Ascending aorta (tissue), 2 donors: ENCODE data around the gene TENT4A. TPM values are rescaled to one million over a fixed set of nuclear protein-coding genes. Genes with fewer than 3 reads are reported as not detected.

Experiments used
- DNase-seq, 2 donors: peaks; one replicate each; pipeline ENCODE4 v3.0.0-alpha.2; 2019; ENCODE audit warnings: low spot score in 2 of 2
- H3K27ac ChIP-seq, 2 donors: fragments of 200-600 bp; sonication (generic); one replicate each; pipeline ENCODE4 v1.5.1; 2016 to 2017; ENCODE audit warnings: mild to moderate bottlenecking in 1 of 2
- H3K27me3 ChIP-seq: fragments of 200-600 bp; sonication (generic); one replicate; pipeline ENCODE4 v1.5.1; 2017
- H3K36me3 ChIP-seq, 2 donors: fragments of 200-600 bp; sonication (generic); one replicate each; pipeline ENCODE4 v1.5.1; 2016
- H3K4me1 ChIP-seq, 2 donors: fragments of 200-600 bp; sonication (generic); one replicate each; pipeline ENCODE4 v1.5.1; 2016 to 2017; ENCODE audit warnings: mild to moderate bottlenecking in 1 of 2
- H3K4me3 ChIP-seq, 2 donors: fragments of 200-600 bp; sonication (generic); one replicate each; pipeline ENCODE4 v1.5.1; 2016 to 2017; ENCODE audit warnings: mild to moderate bottlenecking in 1 of 2
- H3K9me3 ChIP-seq, 2 donors: fragments of 200-600 bp; sonication (generic); one replicate each; pipeline ENCODE4 v1.5.1; 2016
- intact Hi-C: fragments of 100-400 bp; cut with DNase I; formaldehyde crosslinking; loops from one replicate; pipeline ENCODE4 v1.15.1; 2023
- total RNA-seq: library from RNA; depleted of rRNA; stranded (reverse); fragments of >200 nt; gene quantifications from one replicate; pipeline ENCODE4 v1.1.0, GENCODE V29; 2016
- TF ChIP-seq, protein P1 (sequence below), 3 experiments: fragments of 200-600 bp in 2 of 3; fragments of 450-650 bp in 1 of 3; sonication (generic) in 2 of 3; IDR thresholded peaks; one replicate each; pipeline ENCODE4 v1.5.1; 2016 to 2019; ENCODE audit warnings: antibody characterized with exemption in 3 of 3, mild to moderate bottlenecking in 1 of 3, moderate library complexity in 1 of 3

Gene TENT4A
- total RNA-seq, 1 donor from 2014 or later: 12.5 TPM

DNA sequence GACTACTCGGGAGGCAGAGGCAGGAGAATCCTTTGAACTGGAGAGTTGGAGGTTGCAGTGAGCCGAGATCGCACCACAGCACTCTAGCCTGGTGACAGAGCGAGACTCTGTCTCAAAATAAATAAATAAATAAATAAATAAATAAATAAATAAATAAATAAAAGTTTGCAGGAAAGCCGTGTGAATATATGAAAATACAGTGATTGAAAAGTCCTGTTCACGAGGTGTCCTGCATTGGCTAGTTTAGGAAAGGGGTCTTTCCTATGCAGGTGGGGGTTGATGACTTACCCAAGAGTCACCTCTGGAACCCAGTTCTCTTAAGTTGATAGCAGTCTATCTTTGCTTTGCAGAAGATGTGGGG, 7.3 kb downstream of the TENT4A start:
- DNase-seq: no peak
- Histone ChIP-seq H3K36me3 (peaks cover 0 to 3% of the 10 kb centered on the region in 2 donors), H3K4me1 (peaks cover 29 to 71% of the 10 kb centered on the region in 2 donors), H3K9me3 (no peaks in the 10 kb centered on the region), H3K4me3 (no peak overlapping the region), H3K27me3 (no peaks in the 10 kb centered on the region), H3K27ac (no peak overlapping the region)
- intact Hi-C loops: no loop called here
- TF ChIP-seq, protein P1, sequence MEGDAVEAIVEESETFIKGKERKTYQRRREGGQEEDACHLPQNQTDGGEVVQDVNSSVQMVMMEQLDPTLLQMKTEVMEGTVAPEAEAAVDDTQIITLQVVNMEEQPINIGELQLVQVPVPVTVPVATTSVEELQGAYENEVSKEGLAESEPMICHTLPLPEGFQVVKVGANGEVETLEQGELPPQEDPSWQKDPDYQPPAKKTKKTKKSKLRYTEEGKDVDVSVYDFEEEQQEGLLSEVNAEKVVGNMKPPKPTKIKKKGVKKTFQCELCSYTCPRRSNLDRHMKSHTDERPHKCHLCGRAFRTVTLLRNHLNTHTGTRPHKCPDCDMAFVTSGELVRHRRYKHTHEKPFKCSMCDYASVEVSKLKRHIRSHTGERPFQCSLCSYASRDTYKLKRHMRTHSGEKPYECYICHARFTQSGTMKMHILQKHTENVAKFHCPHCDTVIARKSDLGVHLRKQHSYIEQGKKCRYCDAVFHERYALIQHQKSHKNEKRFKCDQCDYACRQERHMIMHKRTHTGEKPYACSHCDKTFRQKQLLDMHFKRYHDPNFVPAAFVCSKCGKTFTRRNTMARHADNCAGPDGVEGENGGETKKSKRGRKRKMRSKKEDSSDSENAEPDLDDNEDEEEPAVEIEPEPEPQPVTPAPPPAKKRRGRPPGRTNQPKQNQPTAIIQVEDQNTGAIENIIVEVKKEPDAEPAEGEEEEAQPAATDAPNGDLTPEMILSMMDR (IDR thresholded peaks at IDR 0.05): no peak

DNA sequence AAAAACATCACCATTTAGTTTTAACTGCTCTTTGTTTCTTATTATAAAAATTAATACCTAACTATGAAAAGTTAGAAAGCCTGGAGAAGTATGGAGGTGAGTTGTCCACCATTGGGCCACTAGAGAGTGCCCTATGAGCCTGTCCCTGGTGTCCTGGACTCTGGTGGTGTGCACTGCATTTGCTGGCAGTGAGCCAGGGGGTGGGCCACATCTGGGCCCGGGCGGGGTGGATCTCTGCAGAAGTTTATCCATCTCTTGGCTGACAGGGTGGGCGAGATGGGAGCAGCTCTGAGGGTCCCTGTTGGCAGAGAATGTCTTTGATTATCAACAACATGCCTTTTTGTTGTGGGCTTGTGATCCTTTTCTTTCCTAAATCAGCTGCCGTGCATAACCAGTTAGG, 8.2 kb downstream of the TENT4A start:
- TF ChIP-seq, protein P1 (IDR thresholded peaks at IDR 0.05): no peak
- intact Hi-C loops: no loop called here
- Histone ChIP-seq H3K27me3 (no peaks in the 10 kb centered on the region), H3K36me3 (peaks cover 0 to 3% of the 10 kb centered on the region in 2 donors), H3K27ac (peak overlapping the region; percentile 68 to 79), H3K4me1 (peaks cover 27 to 67% of the 10 kb centered on the region in 2 donors), H3K9me3 (no peaks in the 10 kb centered on the region), H3K4me3 (peak overlapping the region; percentile 29 to 56)
- peak in 1 of 2 donors; percentile 57 for DNase-seq

DNA sequence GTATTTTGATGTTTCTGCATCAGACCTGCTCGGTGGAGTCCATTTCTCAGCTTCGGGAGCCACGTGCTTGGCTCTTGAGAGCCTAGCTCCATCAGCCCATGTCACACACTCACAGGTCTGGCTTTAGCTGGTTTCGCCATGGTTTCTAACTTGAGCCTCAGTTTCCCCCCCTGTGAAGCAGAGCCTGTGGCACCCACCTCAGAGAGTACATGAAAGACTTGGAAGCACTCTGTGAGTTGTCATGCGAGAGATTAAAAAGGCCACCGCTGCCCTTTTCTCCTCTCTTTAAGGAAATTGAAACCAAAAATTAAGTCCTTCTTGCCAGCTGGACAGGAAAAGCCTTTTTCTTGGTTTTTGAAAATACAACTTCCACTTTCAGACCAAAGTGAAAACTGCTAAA, 8.8 kb downstream of the TENT4A start:
- peak overlapping the region; percentile 29 to 56 for H3K4me3 ChIP-seq
- peaks cover 22 to 64% of the 10 kb centered on the region in 2 donors for H3K4me1 ChIP-seq
- TF ChIP-seq, protein P1 (IDR thresholded peaks at IDR 0.05): no peak
- intact Hi-C loops: no loop called here
- no peaks in the 10 kb centered on the region for H3K27me3 ChIP-seq
- DNase-seq: peak in 1 of 2 donors; percentile 54
- no peaks in the 10 kb centered on the region for H3K9me3 ChIP-seq
- peaks cover 0 to 3% of the 10 kb centered on the region in 2 donors for H3K36me3 ChIP-seq
- H3K27ac ChIP-seq: peak overlapping the region; percentile 68 to 79

DNA sequence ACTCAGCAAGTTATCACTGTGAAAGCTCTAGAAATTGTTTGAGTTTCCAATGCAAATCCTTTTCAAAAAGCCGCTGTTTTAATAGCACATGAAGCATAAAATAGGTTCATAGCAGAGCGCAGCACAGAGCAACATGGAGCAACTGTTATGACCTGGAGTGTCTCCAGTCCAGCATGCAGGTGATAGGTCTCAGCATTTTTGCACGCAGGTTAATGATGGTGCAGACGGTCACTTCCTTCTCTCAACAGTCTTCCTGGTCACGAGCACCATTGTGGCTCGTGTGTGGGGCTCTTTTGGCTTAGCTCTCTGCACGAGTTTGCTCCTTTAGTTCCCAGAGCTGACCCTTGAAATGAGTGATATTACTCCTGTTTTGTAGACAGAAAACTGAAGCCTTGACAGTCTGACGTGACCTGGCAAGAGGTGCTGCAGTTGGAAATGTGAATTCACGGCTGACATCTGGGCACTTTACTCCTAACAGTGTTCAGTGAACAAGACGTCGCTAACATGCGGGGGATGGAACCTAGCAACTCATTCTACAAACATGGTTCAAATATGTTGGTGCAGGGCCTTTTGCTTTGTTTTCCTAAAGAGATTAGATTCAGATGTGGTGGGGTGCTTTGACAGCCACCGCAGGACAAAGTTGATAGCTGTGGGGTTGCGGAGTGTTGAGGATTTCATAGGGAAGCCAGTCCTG, 10.0 kb downstream of the TENT4A start:
- peak overlapping the region in 1 of 2 donors; percentile 68 for H3K27ac ChIP-seq
- H3K36me3 ChIP-seq: no peaks in the 10 kb centered on the region
- no peak for DNase-seq
- no peaks in the 10 kb centered on the region for H3K27me3 ChIP-seq
- H3K4me3 ChIP-seq: peak overlapping the region in 1 of 2 donors; percentile 8
- peaks cover 18 to 67% of the 10 kb centered on the region in 2 donors for H3K4me1 ChIP-seq
- TF ChIP-seq, protein P1 (IDR thresholded peaks at IDR 0.05): no peak
- intact Hi-C loops: no loop called here
- no peaks in the 10 kb centered on the region for H3K9me3 ChIP-seq

DNA sequence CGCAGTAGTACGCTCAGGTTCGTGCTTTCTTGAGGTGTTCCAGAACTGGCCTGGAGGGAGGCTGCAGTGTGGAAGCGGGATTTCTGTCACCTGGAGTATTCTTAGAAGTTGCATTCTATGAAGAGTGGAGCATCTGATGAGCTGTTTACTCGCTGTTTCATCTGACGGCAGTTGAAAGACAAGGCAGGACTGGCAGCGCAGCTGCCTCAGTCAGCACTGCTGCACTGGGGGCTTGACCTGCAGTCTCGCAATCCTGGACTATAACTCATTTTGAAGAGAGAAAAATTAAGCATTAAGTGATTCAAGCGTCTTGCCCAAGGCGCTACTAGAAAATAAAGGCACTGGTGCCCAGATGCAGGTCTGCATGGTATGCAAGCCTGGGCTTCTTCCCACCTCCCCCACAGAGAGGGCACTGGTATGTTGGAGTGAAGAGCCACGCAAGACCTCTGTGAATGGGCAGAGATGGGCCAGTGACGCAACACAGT, 10.6 kb downstream of the TENT4A start:
- TF ChIP-seq, protein P1 (IDR thresholded peaks at IDR 0.05): no peak
- Histone ChIP-seq H3K27ac (peak overlapping the region in 1 of 2 donors; percentile 68), H3K36me3 (no peaks in the 10 kb centered on the region), H3K27me3 (no peaks in the 10 kb centered on the region), H3K4me1 (peaks cover 18 to 66% of the 10 kb centered on the region in 2 donors), H3K9me3 (no peaks in the 10 kb centered on the region), H3K4me3 (peak overlapping the region in 1 of 2 donors; percentile 4)
- intact Hi-C loops: no loop called here
- no peak for DNase-seq
